Measurements from ENCODE around the gene MFN2. TPM values are rescaled to one million over a fixed set of nuclear protein-coding genes. Genes with fewer than 3 reads are reported as not detected.
A peak's percentile ranks its signal among the peaks of the same experiment; 100 is the strongest.

Gene MFN2
- total RNA-seq, 1 donor from 2014 or later: 71.4 TPM

DNA sequence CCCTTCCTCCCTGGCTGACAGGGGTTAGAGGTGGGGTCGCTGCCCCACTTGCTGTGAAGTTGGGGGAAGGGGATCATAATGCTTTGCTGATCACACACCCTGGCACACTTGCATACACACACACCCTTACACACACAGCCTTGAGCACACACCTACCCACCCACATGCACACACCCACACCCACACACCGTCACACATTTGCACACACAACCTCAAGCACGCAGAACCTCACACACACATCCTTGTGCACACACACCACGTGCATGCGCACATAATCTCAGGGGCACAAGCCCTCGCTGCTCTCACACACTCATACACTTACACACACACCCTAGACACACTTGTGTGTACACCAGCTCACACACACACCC, 66.5 kb downstream of the MFN2 start:
- TF ChIP-seq, protein P1, sequence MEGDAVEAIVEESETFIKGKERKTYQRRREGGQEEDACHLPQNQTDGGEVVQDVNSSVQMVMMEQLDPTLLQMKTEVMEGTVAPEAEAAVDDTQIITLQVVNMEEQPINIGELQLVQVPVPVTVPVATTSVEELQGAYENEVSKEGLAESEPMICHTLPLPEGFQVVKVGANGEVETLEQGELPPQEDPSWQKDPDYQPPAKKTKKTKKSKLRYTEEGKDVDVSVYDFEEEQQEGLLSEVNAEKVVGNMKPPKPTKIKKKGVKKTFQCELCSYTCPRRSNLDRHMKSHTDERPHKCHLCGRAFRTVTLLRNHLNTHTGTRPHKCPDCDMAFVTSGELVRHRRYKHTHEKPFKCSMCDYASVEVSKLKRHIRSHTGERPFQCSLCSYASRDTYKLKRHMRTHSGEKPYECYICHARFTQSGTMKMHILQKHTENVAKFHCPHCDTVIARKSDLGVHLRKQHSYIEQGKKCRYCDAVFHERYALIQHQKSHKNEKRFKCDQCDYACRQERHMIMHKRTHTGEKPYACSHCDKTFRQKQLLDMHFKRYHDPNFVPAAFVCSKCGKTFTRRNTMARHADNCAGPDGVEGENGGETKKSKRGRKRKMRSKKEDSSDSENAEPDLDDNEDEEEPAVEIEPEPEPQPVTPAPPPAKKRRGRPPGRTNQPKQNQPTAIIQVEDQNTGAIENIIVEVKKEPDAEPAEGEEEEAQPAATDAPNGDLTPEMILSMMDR (conservative IDR thresholded peaks at IDR 0.05): no peak
- Mint-ChIP-seq H3K27me3 (no peaks in the 10 kb centered on the region), H3K4me3 (no peak overlapping the region), H3K4me1 (ENCODE audit: unreplicated experiment) (peaks cover 6% of the 10 kb centered on the region), H3K27ac (no peak overlapping the region), H3K9me3 (no peaks in the 10 kb centered on the region), H3K36me3 (no peaks in the 10 kb centered on the region)
- no peak for DNase-seq (ENCODE audit: extremely low spot score, unreplicated experiment)

DNA sequence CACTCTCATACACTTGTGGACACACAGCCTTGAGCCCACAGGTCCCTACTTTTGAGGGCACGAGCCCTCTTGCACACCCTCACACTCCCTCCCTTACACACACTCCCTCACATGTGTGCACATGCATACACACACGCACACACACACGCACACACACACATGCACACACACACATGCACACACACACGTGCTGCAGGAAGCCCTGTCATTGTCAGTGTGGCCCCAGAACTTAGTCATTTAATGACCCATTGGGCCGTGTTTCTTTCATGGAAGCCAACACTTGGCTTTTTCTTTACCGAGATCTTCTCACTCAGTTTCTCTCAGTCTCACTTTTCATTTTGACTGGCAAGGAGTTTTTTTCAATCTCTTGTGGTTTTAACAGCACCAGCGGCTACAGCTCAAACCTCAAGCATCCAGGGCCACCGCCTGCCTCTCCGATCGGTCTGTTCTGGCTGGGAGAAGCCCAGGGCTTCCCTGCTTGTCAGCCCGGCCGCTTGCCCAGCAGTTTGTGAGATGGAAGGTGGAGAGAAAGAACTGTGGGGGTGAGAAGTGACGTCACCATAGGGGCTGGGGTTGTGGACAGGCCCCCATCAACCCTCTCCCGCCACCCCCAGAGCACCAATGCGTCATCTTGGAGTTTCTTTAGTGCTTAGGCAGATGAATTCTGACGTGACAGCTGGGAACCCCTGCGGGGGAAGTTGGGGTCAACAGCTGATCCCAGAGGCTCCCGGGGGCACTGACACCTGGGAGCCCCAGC, 67.1 kb downstream of the MFN2 start:
- no peaks in the 10 kb centered on the region for H3K36me3 Mint-ChIP-seq
- no peak overlapping the region for H3K4me3 Mint-ChIP-seq
- no peaks in the 10 kb centered on the region for H3K27me3 Mint-ChIP-seq
- DNase-seq (ENCODE audit: extremely low spot score, unreplicated experiment): no peak
- H3K27ac Mint-ChIP-seq: no peak overlapping the region
- TF ChIP-seq, protein P1 (conservative IDR thresholded peaks at IDR 0.05): no peak
- peaks cover 12% of the 10 kb centered on the region for H3K4me1 Mint-ChIP-seq (ENCODE audit: unreplicated experiment)
- no peaks in the 10 kb centered on the region for H3K9me3 Mint-ChIP-seq

DNA sequence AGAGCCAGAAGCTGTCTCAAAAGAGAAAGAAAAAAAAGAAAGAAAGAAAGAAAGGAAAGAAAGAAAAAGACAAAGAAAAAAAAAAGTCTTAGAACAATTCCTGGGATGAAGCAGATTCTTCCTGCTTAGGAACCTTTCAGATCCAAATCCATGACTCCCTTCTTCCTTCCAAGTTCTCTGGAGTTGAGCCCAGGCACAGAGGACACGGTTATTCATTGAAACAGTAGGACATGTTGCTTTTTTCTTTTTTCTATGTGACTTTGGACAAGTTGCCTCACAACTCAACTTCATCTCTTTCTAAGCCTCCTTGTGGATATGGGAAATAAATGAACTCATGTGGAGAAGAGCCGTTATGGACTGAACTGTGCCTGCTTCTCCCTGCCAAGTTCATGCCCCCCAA, 68.1 kb downstream of the MFN2 start:
- no peaks in the 10 kb centered on the region for H3K36me3 Mint-ChIP-seq
- H3K4me1 Mint-ChIP-seq (ENCODE audit: unreplicated experiment): peaks cover 18% of the 10 kb centered on the region
- TF ChIP-seq, protein P1 (conservative IDR thresholded peaks at IDR 0.05): no peak
- no peak overlapping the region for H3K27ac Mint-ChIP-seq
- DNase-seq (ENCODE audit: extremely low spot score, unreplicated experiment): no peak
- no peak overlapping the region for H3K4me3 Mint-ChIP-seq
- H3K9me3 Mint-ChIP-seq: no peaks in the 10 kb centered on the region
- H3K27me3 Mint-ChIP-seq: no peaks in the 10 kb centered on the region

DNA sequence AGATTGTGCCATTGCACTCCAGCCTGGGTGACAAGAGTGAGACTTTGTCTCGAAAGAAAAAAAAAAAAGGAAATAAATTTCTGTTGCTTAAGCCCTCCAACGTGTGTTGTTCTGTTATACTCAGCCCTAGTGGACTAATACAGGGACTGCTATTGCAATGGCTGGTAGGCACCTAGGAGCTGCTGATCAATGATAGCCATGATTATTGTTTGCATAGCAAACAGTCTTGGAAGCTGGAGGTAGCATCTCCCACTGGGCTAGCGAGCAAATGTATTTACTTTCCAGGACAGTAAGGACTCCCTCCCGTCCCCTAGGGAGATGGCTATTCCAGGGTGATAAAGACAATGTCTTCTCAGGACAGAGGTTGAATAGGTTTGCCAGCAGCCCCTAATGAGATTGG, 69.4 kb downstream of the MFN2 start:
- H3K4me1 Mint-ChIP-seq (ENCODE audit: unreplicated experiment): peaks cover 21% of the 10 kb centered on the region

DNA sequence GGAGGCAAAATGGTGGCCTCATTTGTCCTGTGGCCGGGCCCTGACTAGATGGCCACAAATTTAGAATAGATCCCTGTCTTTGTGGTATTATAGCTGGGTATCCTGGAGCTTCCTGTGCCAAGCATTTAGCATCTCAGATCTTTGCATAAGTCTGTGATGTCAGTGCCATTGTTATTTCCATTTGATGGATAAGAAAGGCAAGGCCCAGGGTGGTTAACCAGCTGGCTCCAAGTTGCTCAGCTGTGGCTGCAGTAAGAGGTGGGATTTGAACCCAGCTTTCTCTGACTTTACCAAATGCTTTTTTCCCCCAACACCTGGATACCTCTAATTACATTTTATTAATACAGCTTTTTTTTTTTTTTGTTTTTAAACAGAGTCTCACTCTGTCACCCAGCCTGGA, 71.1 kb downstream of the MFN2 start:
- H3K4me3 Mint-ChIP-seq: no peak overlapping the region
- no peaks in the 10 kb centered on the region for H3K36me3 Mint-ChIP-seq
- H3K9me3 Mint-ChIP-seq: no peaks in the 10 kb centered on the region
- H3K4me1 Mint-ChIP-seq (ENCODE audit: unreplicated experiment): peaks cover 18% of the 10 kb centered on the region
- no peak overlapping the region for H3K27ac Mint-ChIP-seq
- no peaks in the 10 kb centered on the region for H3K27me3 Mint-ChIP-seq
- DNase-seq (ENCODE audit: extremely low spot score, unreplicated experiment): no peak
- TF ChIP-seq, protein P1 (conservative IDR thresholded peaks at IDR 0.05): no peak

More for the DNA sequence above, 69.4 kb downstream of the MFN2 start:
- H3K36me3 Mint-ChIP-seq: no peaks in the 10 kb centered on the region
- no peak overlapping the region for H3K27ac Mint-ChIP-seq
- TF ChIP-seq, protein P1 (conservative IDR thresholded peaks at IDR 0.05): peak; percentile 37
- no peak overlapping the region for H3K4me3 Mint-ChIP-seq
- no peak for DNase-seq (ENCODE audit: extremely low spot score, unreplicated experiment)
- H3K27me3 Mint-ChIP-seq: no peaks in the 10 kb centered on the region
- no peaks in the 10 kb centered on the region for H3K9me3 Mint-ChIP-seq

All from type B pancreatic cell (in vitro differentiated cells).